Caco-2 (cell line): ENCODE measurements around the gene RPH3AL. TPM values are rescaled to one million over a fixed set of nuclear protein-coding genes. Genes with fewer than 3 reads are reported as not detected.

Source experiments
- BruUV-seq: library from RNA; stranded (reverse); fragments of 400-500 nt; replicated peaks from 2 replicates; lab custom pipeline; 2021; lab: Mats Ljungman, UMichigan
- CTCF ChIA-PET: fragments of 300-600 bp; sonication (Branson Sonifier 250); formaldehyde crosslinking; loops from one replicate; lab custom pipeline; 2022; ENCODE audit warnings: antibody characterized with exemption; lab: Charles Lee
- POLR2A ChIA-PET: fragments of 300-600 bp; sonication (Branson Sonifier 250); formaldehyde crosslinking; loops from one replicate; lab custom pipeline; 2022; ENCODE audit warnings: antibody characterized with exemption; lab: Charles Lee
- DNase-seq, 2 experiments: peaks; one replicate each; pipeline versions ENCODE4 v3.0.0 to v3.0.0-alpha.2; 2020 to 2022
- H3K27me3 ChIP-seq: replicated peaks from 2 replicates; pipeline ENCODE4 v1.6.0; 2011; ENCODE audit warnings: low read length; ENCODE audit not compliant: control insufficient read depth, insufficient read depth
- H3K36me3 ChIP-seq: 2 replicates; pipeline ENCODE4 v1.5.1; 2011; ENCODE audit warnings: low read length; ENCODE audit not compliant: control insufficient read depth, insufficient read depth
- H3K4me1 ChIP-seq: fragments of 250-450 bp; sonication (Bioruptor Pico); 2 replicates; pipeline ENCODE4 v1.5.1; 2020; ENCODE audit warnings: mild to moderate bottlenecking
- H3K4me3 ChIP-seq: 2 replicates; pipeline ENCODE4 v1.5.1; 2011; ENCODE audit warnings: low read depth, mild to moderate bottlenecking, control low read depth, low read length
- H3K9me3 ChIP-seq: fragments of 250-450 bp; sonication (Bioruptor Pico); 2 replicates; pipeline ENCODE4 v1.5.1; 2020; ENCODE audit warnings: mild to moderate bottlenecking, moderate library complexity
- H3K27ac Mint-ChIP-seq: one replicate; pipeline ENCODE4 v1.8.0; 2022; ENCODE audit warnings: mixed read lengths; ENCODE audit not compliant: unreplicated experiment
- H3K27me3 Mint-ChIP-seq: one replicate; pipeline ENCODE4 v1.8.0; 2022; ENCODE audit warnings: mixed read lengths; ENCODE audit not compliant: insufficient read depth, unreplicated experiment
- H3K36me3 Mint-ChIP-seq: one replicate; pipeline ENCODE4 v1.8.0; 2022; ENCODE audit warnings: mild to moderate bottlenecking, mixed read lengths; ENCODE audit not compliant: insufficient read depth, unreplicated experiment
- H3K4me1 Mint-ChIP-seq: one replicate; pipeline ENCODE4 v1.8.0; 2022; ENCODE audit warnings: low read depth, mixed read lengths; ENCODE audit not compliant: unreplicated experiment
- H3K4me3 Mint-ChIP-seq: one replicate; pipeline ENCODE4 v1.8.0; 2022; ENCODE audit warnings: mild to moderate bottlenecking, moderate library complexity, mixed read lengths; ENCODE audit not compliant: unreplicated experiment
- H3K9me3 Mint-ChIP-seq: one replicate; pipeline ENCODE4 v1.8.0; 2022; ENCODE audit warnings: mixed read lengths; ENCODE audit not compliant: unreplicated experiment
- intact Hi-C: fragments of 100-400 bp; cut with micrococcal nuclease; formaldehyde crosslinking; loops from one replicate; pipeline ENCODE4 v1.10.0; 2022; ENCODE audit not compliant: unreplicated experiment
- total RNA-seq: library from RNA; stranded (reverse); gene quantifications from 2 replicates; pipeline ENCODE4 v1.2.3, GENCODE V29; 2022
- TF ChIP-seq, protein P1 (sequence below), 2 experiments: fragments of 200-600 bp in 1 of 2; IDR thresholded peaks; 1 replicate in 1 of 2; 2 replicates in 1 of 2; pipeline versions ENCODE4 v1.5.1 to v1.8.0; 2011 to 2022; ENCODE audit warnings: antibody characterized with exemption in 1 of 2, control low read depth in 1 of 2, inconsistent platforms in 1 of 2, low read depth in 1 of 2, low read length in 1 of 2, mild to moderate bottlenecking in 1 of 2, moderate library complexity in 1 of 2; ENCODE audit not compliant: insufficient read depth in 1 of 2, severe bottlenecking in 1 of 2, unreplicated experiment in 1 of 2

The RPH3AL gene
- total RNA-seq, 1 experiment from 2014 or later, result 36.0 TPM

DNA sequence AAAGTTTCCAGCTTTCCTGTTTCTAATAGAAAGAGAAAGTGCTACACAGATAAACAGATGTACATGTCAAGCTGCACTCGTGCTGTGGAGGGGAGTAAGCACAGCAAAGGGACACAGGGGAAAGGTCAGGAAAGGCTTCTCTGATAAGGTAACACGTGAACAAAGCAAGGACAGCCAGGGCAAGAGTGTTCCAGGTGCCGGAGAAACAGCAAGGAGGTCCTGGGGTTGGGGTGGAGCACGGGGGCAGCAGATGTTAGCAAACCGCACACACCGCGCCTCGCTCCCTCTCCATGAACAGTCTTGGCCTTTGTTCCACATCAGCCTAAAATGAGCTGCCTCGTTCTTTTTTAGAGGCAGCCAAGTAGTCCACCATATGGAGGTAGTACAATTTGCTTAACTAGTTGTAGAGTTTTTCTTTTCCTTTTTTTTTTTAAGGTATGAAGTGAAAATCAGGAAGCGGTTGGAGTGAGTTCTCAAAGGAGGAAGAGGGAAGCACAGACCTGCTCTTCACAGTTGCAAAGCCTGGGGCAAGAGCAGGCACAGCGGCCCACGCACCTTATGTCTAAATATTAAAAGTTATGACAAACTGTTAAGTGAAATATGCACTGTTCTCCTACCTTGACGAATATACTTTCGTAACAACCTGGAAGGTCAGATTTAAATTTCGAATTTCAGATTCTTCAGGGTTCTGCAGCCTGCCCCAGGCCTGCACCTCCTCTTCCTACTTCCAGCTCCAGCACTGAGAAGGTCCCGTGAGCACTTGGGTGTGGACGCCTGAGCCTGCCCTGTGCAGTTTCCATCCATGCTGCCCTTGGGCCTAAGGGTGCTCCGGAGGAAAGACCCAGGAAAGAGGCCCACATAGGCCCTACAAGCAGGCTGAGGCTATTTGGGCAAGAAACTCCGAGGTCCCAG, 41.5 kb upstream of the RPH3AL start:
- Histone ChIP-seq H3K36me3 (no peaks in the 10 kb centered on the region), H3K9me3 (no peaks in the 10 kb centered on the region), H3K27me3 (no peaks in the 10 kb centered on the region), H3K4me3 (no peak overlapping the region), H3K4me1 (0 out of 2 replicates have a peak, but pooled peaks cover 4% of the 10 kb centered on the region)
- Mint-ChIP-seq H3K27me3 (no peaks in the 10 kb centered on the region), H3K9me3 (no peaks in the 10 kb centered on the region), H3K4me1 (peaks cover 7% of the 10 kb centered on the region), H3K4me3 (no peak overlapping the region), H3K36me3 (no peaks in the 10 kb centered on the region), H3K27ac (no peak overlapping the region)
- no TSS peak for BruUV-seq
- TF ChIP-seq, protein P1, sequence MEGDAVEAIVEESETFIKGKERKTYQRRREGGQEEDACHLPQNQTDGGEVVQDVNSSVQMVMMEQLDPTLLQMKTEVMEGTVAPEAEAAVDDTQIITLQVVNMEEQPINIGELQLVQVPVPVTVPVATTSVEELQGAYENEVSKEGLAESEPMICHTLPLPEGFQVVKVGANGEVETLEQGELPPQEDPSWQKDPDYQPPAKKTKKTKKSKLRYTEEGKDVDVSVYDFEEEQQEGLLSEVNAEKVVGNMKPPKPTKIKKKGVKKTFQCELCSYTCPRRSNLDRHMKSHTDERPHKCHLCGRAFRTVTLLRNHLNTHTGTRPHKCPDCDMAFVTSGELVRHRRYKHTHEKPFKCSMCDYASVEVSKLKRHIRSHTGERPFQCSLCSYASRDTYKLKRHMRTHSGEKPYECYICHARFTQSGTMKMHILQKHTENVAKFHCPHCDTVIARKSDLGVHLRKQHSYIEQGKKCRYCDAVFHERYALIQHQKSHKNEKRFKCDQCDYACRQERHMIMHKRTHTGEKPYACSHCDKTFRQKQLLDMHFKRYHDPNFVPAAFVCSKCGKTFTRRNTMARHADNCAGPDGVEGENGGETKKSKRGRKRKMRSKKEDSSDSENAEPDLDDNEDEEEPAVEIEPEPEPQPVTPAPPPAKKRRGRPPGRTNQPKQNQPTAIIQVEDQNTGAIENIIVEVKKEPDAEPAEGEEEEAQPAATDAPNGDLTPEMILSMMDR (IDR thresholded peaks at IDR 0.05; ENCODE audit: insufficient read depth in 1 of 2, low read depth in 1 of 2, low read length in 1 of 2, severe bottlenecking in 1 of 2, unreplicated experiment in 1 of 2), result no peak
- CTCF ChIA-PET, result no interaction called here
- POLR2A ChIA-PET, result no interaction called here
- no peak for DNase-seq
- intact Hi-C loops, result no loop called here

DNA sequence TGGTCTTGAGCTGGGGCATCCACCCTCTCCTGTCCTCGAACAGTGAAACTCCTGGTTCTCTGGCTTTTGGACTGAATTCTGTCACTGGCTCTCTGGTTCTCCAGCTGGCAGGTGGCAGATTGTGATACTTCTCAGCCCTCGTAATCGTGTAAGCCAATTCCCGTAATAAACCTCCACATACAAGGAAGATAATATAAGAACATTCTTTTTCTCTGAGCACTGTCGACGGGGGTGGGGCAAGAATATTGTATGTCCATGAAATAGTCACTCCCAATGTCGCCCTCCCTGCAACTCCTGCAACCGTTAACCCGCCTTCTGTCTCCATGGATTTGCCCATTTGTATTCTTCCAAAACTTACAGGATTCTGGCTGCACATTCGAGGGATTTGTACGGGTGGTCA, 39.2 kb upstream of the RPH3AL start:
- TF ChIP-seq, protein P1 (IDR thresholded peaks at IDR 0.05; ENCODE audit: insufficient read depth in 1 of 2, low read depth in 1 of 2, low read length in 1 of 2, severe bottlenecking in 1 of 2, unreplicated experiment in 1 of 2), result no peak
- Mint-ChIP-seq H3K36me3 (no peaks in the 10 kb centered on the region), H3K9me3 (no peaks in the 10 kb centered on the region), H3K27me3 (no peaks in the 10 kb centered on the region), H3K27ac (no peak overlapping the region), H3K4me3 (no peak overlapping the region), H3K4me1 (peaks cover 7% of the 10 kb centered on the region)
- intact Hi-C loops, result no loop called here
- Histone ChIP-seq H3K4me3 (no peak overlapping the region), H3K36me3 (no peaks in the 10 kb centered on the region), H3K9me3 (no peaks in the 10 kb centered on the region), H3K27me3 (no peaks in the 10 kb centered on the region), H3K4me1 (0 out of 2 replicates have a peak, but pooled peaks cover 4% of the 10 kb centered on the region)
- CTCF ChIA-PET, result no interaction called here
- POLR2A ChIA-PET, result no interaction called here
- no peak for DNase-seq
- BruUV-seq, result no TSS peak

DNA sequence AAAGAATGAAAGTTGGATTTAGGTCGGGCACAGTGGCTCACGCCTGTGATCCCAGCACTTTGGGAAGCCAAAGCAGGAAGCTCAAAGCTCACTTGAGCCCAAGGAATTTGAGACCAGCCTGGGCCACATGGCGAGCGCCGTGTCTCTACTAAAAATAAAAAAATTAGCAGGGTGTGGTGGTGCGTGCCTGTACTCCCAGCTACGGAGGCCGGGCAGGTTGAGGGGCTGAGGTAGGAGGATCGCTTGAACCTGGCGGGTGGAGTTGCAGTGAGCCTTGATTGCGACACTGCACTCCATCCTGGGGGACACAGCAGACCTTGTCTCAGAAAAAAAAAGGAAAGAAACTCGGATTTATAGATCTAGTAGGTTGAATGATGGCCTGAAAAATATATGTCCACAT, 37.4 kb upstream of the RPH3AL start:
- Histone ChIP-seq H3K27me3 (no peaks in the 10 kb centered on the region), H3K4me3 (no peak overlapping the region), H3K4me1 (peaks cover 13% of the 10 kb centered on the region), H3K9me3 (no peaks in the 10 kb centered on the region), H3K36me3 (no peaks in the 10 kb centered on the region)
- Mint-ChIP-seq H3K4me1 (peaks cover 7% of the 10 kb centered on the region), H3K27ac (no peak overlapping the region), H3K36me3 (no peaks in the 10 kb centered on the region), H3K4me3 (no peak overlapping the region), H3K27me3 (no peaks in the 10 kb centered on the region), H3K9me3 (no peaks in the 10 kb centered on the region)
- intact Hi-C loops, result no loop called here
- CTCF ChIA-PET, result no interaction called here
- no peak for DNase-seq
- POLR2A ChIA-PET, result no interaction called here
- no TSS peak for BruUV-seq
- TF ChIP-seq, protein P1 (IDR thresholded peaks at IDR 0.05; ENCODE audit: insufficient read depth in 1 of 2, low read depth in 1 of 2, low read length in 1 of 2, severe bottlenecking in 1 of 2, unreplicated experiment in 1 of 2), result no peak
